Lower leg skin (tissue), 4 donors: ENCODE data around the gene PSD4. TPM values are rescaled to one million over a fixed set of nuclear protein-coding genes. Genes with fewer than 3 reads are reported as not detected.

Experiments
- DNase-seq, 2 donors: peaks; one replicate each; pipeline ENCODE4 v3.0.0-alpha.2; 2019; ENCODE audit warnings: low spot score in 2 of 2
- H3K4me3 ChIP-seq: fragments of 200-600 bp; sonication (generic); 2 replicates; pipeline ENCODE4 v1.5.1; 2017; ENCODE audit warnings: mild to moderate bottlenecking, low read depth; ENCODE audit not compliant: poor library complexity, severe bottlenecking
- POLR2A ChIP-seq, 2 donors: fragments of 450-650 bp; IDR thresholded peaks; one replicate each; pipeline ENCODE4 v1.6.1; 2016 to 2017; ENCODE audit warnings: antibody characterized with exemption in 2 of 2, mild to moderate bottlenecking in 1 of 2, moderate library complexity in 1 of 2
- WGBS, 2 donors: methylation state at CpG; one replicate each; pipeline ENCODE4 v1.1.5; 2018; 5-methylcytosine and 5-hydroxymethylcytosine counted together
- intact Hi-C: fragments of 100-400 bp; cut with DNase I; formaldehyde crosslinking; loops from one replicate; pipeline ENCODE4 v1.15.0; 2023; ENCODE audit warnings: low total_unique reads
- total RNA-seq, 4 donors: library from RNA; depleted of rRNA; stranded (reverse); fragments of >200 nt; gene quantifications; one replicate each; pipeline ENCODE4 v1.1.0, GENCODE V29; 2016
- TF ChIP-seq, protein P1 (sequence below), 3 donors: fragments of 450-650 bp; IDR thresholded peaks; one replicate each; pipeline ENCODE4 v1.5.1; 2016; ENCODE audit warnings: antibody characterized with exemption in 3 of 3, mild to moderate bottlenecking in 3 of 3, moderate library complexity in 2 of 3

Gene PSD4
- total RNA-seq, 4 donors from 2014 or later, result 58.1 to 99.2 (median 87.6) TPM

DNA sequence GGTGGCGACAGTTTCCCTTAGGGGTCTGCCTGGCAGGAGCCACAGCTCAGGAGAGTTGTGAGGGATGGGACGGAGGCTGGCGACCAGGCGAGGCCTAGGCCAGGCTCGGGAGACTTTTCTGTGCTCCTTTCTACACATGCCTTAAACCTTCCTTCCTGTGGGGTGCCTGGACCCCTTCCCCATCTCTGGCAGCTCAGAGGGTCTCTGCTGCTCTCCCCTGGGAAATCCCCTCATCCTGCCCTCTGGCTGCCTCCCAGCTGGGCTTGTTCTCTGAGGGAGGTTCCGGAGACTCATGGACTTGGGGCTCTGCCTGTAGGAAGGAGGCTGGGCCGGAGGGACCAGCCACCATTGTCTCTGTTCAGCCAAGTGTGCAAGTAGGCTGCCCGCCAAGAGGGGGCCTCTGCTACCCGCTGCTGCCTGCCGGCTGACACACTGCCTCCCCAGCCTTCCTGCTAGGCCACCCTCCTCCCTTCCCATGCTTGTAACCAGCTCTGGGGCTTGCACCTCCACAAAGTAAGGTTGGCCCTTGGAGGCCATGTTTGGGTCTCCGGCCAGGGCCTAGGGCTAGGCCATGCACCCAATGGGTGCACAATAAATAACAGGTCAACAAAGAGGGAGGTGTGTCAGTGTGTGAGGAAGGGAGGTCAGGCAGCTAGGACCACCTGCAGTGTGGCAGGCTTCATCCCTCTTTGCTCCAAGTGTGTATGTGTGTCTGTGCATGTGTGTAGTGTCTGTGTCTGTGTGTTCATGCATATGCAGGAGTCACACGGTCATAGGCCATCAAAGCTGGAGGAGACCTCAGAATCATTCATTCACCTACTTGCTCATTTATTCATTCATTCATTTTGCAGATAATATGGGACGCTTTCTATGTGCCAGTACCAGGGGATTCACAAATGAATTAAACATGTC lies 28.8 kb downstream of the PSD4 start:
- H3K4me3 ChIP-seq, result no peak overlapping the region
- TF ChIP-seq POLR2A (IDR thresholded peaks at IDR 0.05), result no peak
- TF ChIP-seq, protein P1, sequence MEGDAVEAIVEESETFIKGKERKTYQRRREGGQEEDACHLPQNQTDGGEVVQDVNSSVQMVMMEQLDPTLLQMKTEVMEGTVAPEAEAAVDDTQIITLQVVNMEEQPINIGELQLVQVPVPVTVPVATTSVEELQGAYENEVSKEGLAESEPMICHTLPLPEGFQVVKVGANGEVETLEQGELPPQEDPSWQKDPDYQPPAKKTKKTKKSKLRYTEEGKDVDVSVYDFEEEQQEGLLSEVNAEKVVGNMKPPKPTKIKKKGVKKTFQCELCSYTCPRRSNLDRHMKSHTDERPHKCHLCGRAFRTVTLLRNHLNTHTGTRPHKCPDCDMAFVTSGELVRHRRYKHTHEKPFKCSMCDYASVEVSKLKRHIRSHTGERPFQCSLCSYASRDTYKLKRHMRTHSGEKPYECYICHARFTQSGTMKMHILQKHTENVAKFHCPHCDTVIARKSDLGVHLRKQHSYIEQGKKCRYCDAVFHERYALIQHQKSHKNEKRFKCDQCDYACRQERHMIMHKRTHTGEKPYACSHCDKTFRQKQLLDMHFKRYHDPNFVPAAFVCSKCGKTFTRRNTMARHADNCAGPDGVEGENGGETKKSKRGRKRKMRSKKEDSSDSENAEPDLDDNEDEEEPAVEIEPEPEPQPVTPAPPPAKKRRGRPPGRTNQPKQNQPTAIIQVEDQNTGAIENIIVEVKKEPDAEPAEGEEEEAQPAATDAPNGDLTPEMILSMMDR (IDR thresholded peaks at IDR 0.05), result no peak
- no peak for DNase-seq
- 70 to 74% methylated on average over 13 of the region's 13 CpGs for WGBS, 2 donors
- intact Hi-C loops, result loop anchor here (5.0 kb wide), 1 partner anchor 170 kb away; no protein-coding TSS in a partner anchor

- intact Hi-C loops, result loop anchor here (5.0 kb wide), 1 partner anchor 169 kb away; no protein-coding TSS in a partner anchor
These were observed 29.4 kb downstream of the PSD4 start for GRCh38 chr2:113203217-113203530.

DNA sequence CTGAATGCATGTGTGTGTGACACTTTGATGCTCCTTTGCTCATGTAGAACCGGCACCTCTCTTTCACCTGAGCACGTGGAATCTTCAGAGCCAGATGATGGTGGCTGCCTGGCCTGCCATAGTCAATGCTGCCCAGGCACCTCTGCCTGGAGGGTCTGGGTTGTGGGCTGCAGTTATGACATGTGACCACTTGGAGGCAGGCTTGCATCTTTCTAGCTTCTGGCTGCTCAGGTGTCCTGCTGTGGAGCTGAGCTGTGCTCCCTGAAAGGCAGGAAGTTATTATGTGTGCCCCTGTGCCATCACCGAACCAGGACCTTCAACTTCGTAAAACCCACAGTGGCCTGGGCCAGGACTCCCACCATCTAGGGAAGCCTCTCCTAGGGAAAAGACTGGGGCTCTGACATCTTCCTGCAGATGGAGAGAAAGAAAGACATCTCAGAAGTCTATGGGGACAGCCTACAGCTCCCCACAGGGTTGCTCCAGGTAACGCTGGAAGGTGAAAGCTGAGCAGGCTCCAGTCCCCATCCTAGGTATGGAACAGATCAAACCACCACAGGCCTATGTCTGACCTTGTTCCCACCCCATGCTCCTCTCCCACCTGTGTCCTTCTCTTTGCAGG lies 30.2 kb downstream of the PSD4 start:
- no peak overlapping the region for H3K4me3 ChIP-seq
- intact Hi-C loops, result loop anchor here (5.0 kb wide), 1 partner anchor 168 kb away; no protein-coding TSS in a partner anchor

More at GRCh38 chr2:113203217-113203530, 29.4 kb downstream of the PSD4 start:
- no peak overlapping the region for H3K4me3 ChIP-seq
- DNase-seq, result no peak
- TF ChIP-seq POLR2A (IDR thresholded peaks at IDR 0.05), result no peak
- TF ChIP-seq, protein P1 (IDR thresholded peaks at IDR 0.05), result no peak

GRCh38 chr2:113206251-113206650 lies 32.5 kb downstream of the PSD4 start:
- H3K4me3 ChIP-seq, result no peak overlapping the region
- 84 to 90% methylated on average over 6 of the region's 6 CpGs for WGBS, 2 donors

More for the DNA sequence above, 30.2 kb downstream of the PSD4 start:
- peak; percentile 66 to 94 for DNase-seq
- TF ChIP-seq, protein P1 (IDR thresholded peaks at IDR 0.05), result peak in 1 of 3 donors; percentile 55
- TF ChIP-seq POLR2A (IDR thresholded peaks at IDR 0.05), result no peak
- 23 to 28% methylated on average over 5 of the region's 5 CpGs for WGBS, 2 donors

DNA sequence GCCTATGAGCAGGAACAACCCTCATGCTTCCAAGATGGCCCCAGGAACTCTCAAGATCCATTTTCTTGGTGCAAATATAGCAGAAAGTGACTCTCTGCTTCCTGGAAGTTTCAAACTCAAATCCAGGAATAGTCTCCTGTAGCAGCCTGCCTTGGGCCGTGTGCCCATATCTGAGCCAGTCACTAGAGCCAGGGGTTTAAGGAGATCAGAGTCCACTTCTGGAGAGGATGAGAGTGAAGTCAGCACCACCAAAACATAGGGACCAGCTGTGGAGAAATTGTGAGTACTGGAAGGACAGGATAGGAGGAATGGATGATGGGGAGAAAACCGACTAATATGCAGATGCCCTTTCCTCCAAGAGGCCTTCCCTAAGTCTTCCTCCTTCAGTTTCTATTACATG lies 33.2 kb downstream of the PSD4 start:
- DNase-seq, result no peak
- 77 to 88% methylated on average over 2 of the region's 2 CpGs for WGBS, 2 donors
- intact Hi-C loops, result no loop called here
- no peak overlapping the region for H3K4me3 ChIP-seq
- TF ChIP-seq POLR2A (IDR thresholded peaks at IDR 0.05), result no peak
- TF ChIP-seq, protein P1 (IDR thresholded peaks at IDR 0.05), result no peak

More at GRCh38 chr2:113206251-113206650, 32.5 kb downstream of the PSD4 start:
- TF ChIP-seq, protein P1 (IDR thresholded peaks at IDR 0.05), result no peak
- TF ChIP-seq POLR2A (IDR thresholded peaks at IDR 0.05), result no peak
- no peak for DNase-seq
- intact Hi-C loops, result no loop called here
